ENCODE results near the gene MAGEA1.
"Not testable (repeated sequence)": the region's sequence is repeated elsewhere in the genome, so short reads cannot be mapped to it uniquely, and the experiment has no call there.

Gene MAGEA1, protein sequence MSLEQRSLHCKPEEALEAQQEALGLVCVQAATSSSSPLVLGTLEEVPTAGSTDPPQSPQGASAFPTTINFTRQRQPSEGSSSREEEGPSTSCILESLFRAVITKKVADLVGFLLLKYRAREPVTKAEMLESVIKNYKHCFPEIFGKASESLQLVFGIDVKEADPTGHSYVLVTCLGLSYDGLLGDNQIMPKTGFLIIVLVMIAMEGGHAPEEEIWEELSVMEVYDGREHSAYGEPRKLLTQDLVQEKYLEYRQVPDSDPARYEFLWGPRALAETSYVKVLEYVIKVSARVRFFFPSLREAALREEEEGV

DNA sequence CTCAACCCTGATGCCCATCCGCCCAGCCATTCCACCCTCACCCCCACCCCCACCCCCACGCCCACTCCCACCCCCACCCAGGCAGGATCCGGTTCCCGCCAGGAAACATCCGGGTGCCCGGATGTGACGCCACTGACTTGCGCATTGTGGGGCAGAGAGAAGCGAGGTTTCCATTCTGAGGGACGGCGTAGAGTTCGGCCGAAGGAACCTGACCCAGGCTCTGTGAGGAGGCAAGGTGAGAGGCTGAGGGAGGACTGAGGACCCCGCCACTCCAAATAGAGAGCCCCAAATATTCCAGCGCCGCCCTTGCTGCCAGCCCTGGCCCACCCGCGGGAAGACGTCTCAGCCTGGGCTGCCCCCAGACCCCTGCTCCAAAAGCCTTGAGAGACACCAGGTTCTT, at the start of gene MAGEA1:
Gene MAGEA1 (plus strand): TSS at position 154 of the 400 bp plus-strand sequence. CDS start 3,106 bp downstream, outside the sequence.
- no peaks in the 10 kb centered on the region for H3K9me3 ChIP-seq (ENCODE audit: control insufficient read depth, low read length)
- no peaks in the 10 kb centered on the region for H3K36me3 ChIP-seq (ENCODE audit: control insufficient read depth, insufficient read depth, low read length)
- no peaks in the 10 kb centered on the region for H3K27me3 ChIP-seq (ENCODE audit: control insufficient read depth, insufficient read depth, low read length)
- H3K4me1 ChIP-seq (ENCODE audit: control insufficient read depth, insufficient read depth, low read length) = no peaks in the 10 kb centered on the region
- no peak within 1 kb of the TSS for H3K9ac ChIP-seq (ENCODE audit: low read length)
- H3K4me3 ChIP-seq (ENCODE audit: low read length) = no peak within 1 kb of the TSS

DNA sequence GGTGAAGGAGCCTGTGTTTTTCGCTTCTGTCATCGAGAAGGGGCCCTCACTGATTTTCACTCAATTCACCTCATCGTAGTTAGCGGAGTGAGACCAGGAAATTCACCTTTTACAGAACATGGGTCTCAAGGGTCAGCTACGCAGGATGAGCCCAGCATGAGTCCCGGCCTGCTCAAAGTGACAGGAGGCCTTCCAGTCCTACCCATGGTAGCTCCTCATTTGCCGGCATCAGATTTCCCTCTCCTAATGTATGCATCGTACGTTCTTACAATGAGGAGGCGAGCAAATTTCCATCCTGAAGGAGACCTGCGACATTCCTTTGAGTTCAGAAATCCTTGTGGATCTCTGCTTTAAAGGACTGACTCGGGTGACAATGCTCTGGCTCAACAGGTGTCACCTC, 46.2 kb upstream of the MAGEA1 start:
- not testable (repeated sequence) for H3K9ac ChIP-seq (ENCODE audit: low read length); H3K4me1 ChIP-seq (ENCODE audit: control insufficient read depth, insufficient read depth, low read length); H3K27me3 ChIP-seq (ENCODE audit: control insufficient read depth, insufficient read depth, low read length); H3K36me3 ChIP-seq (ENCODE audit: control insufficient read depth, insufficient read depth, low read length); H3K4me3 ChIP-seq (ENCODE audit: low read length); H3K9me3 ChIP-seq (ENCODE audit: control insufficient read depth, low read length)

DNA sequence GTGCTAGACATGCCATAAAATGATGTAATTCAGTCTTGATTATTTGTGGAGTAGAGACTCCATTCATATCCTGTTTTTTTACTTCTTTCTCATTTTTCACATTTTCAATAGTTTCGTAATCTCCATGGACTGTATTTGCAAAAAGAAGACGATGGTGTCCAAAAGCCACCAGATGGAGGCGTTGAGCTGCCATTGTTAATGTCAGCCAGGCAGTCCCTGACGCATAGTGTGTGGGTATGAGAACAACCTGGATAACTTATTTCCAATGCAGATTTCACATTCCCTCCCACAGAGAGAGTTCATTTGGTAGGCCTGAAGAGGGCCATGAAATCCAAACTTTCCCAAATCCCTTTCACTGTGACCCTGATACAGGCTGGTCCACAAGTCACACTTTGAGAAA, 40.0 kb upstream of the MAGEA1 start:
- not testable (repeated sequence) for H3K4me1 ChIP-seq (ENCODE audit: control insufficient read depth, insufficient read depth, low read length); H3K4me3 ChIP-seq (ENCODE audit: low read length); H3K27me3 ChIP-seq (ENCODE audit: control insufficient read depth, insufficient read depth, low read length); H3K9ac ChIP-seq (ENCODE audit: low read length); H3K9me3 ChIP-seq (ENCODE audit: control insufficient read depth, low read length); H3K36me3 ChIP-seq (ENCODE audit: control insufficient read depth, insufficient read depth, low read length)

DNA sequence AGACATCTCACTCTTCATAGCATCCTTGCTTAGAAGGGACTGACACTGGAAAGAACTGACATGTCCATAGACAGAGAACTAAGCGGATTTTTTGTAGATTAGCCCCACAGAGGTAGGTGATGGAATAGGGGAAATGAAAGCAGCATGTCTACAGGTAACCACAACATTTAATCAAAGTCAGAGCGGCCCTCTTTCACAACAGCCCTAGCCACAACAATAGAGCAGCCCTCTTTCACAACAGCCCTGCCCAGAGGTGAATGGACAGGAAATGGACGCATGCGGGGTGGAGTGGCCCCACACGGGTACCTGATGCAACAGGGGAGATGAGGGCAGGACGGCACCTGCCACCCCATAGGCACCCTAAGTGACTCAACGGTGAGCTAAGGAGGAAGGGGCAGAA, 32.8 kb upstream of the MAGEA1 start:
- not testable (repeated sequence) for H3K36me3 ChIP-seq (ENCODE audit: control insufficient read depth, insufficient read depth, low read length); H3K4me3 ChIP-seq (ENCODE audit: low read length); H3K9ac ChIP-seq (ENCODE audit: low read length); H3K27me3 ChIP-seq (ENCODE audit: control insufficient read depth, insufficient read depth, low read length); H3K9me3 ChIP-seq (ENCODE audit: control insufficient read depth, low read length); H3K4me1 ChIP-seq (ENCODE audit: control insufficient read depth, insufficient read depth, low read length)

DNA sequence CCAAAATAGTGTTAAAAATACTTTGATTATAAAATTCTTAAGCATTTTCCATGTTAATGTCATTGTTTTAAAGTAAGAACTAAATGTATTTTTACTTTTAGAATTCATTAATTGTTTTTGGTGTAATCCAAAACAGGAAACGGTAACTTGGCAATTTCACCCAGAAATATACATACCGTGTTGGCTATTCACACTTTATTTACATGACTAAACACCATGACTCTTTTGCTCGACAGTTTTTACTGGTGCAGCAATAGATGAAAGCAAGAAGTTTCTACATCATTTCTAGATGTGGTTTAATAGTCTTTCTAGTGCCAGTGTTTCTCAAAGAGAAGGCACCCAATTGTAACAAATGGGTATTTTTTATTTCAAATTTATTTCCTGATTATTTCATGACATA, 25.6 kb upstream of the MAGEA1 start:
- H3K9ac ChIP-seq (ENCODE audit: low read length) = no peak overlapping the region
- H3K36me3 ChIP-seq (ENCODE audit: control insufficient read depth, insufficient read depth, low read length) = no peaks in the 10 kb centered on the region
- H3K9me3 ChIP-seq (ENCODE audit: control insufficient read depth, low read length) = no peaks in the 10 kb centered on the region
- no peaks in the 10 kb centered on the region for H3K4me1 ChIP-seq (ENCODE audit: control insufficient read depth, insufficient read depth, low read length)
- H3K27me3 ChIP-seq (ENCODE audit: control insufficient read depth, insufficient read depth, low read length) = no peaks in the 10 kb centered on the region
- H3K4me3 ChIP-seq (ENCODE audit: low read length) = no peak overlapping the region

DNA sequence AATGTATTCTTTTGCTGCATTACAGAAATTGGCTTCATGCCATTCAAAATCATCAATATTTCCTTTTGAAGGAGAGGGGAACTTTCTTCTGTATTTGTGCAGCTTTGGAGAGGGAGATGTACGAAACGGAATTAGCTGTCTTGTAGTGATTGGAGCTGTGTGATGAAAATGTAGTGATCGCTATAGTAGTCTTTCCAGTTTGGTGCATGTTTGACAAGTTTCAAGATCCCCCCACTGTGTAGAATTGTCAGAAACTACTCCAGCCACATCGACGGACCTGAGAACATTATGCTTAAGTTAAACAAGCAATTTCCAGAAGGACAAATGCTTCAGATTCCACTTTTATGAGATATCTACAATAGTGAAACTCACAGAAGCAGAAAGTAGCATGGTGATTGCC, 21.6 kb upstream of the MAGEA1 start:
- Histone ChIP-seq H3K36me3 (ENCODE audit: control insufficient read depth, insufficient read depth, low read length) (no peaks in the 10 kb centered on the region), H3K4me1 (ENCODE audit: control insufficient read depth, insufficient read depth, low read length) (no peaks in the 10 kb centered on the region), H3K4me3 (ENCODE audit: low read length) (no peak overlapping the region), H3K27me3 (ENCODE audit: control insufficient read depth, insufficient read depth, low read length) (no peaks in the 10 kb centered on the region), H3K9ac (ENCODE audit: low read length) (no peak overlapping the region), H3K9me3 (ENCODE audit: control insufficient read depth, low read length) (no peaks in the 10 kb centered on the region)

DNA sequence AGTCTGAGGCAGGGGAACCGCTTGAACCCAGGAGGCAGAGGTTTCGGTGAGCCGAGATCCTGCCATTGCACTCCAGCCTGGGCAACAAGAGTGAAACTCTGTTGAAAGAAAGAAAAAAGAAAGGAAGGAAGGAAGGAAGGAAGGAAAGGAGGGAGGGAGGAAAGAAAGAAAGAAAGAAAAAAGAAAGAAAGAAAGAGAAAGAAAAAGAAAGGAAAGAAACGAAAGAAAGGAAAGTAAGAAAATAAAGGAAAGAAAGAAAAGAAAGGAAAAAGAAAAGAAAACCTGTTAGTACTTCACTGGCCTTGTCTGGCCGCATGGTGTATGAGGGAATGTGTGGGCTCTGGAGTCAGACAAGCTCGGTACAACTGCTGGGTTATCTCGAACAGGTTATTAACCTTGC, 20.8 kb upstream of the MAGEA1 start:
- no peaks in the 10 kb centered on the region for H3K9me3 ChIP-seq (ENCODE audit: control insufficient read depth, low read length)
- no peaks in the 10 kb centered on the region for H3K4me1 ChIP-seq (ENCODE audit: control insufficient read depth, insufficient read depth, low read length)
- H3K36me3 ChIP-seq (ENCODE audit: control insufficient read depth, insufficient read depth, low read length) = no peaks in the 10 kb centered on the region
- H3K27me3 ChIP-seq (ENCODE audit: control insufficient read depth, insufficient read depth, low read length) = no peaks in the 10 kb centered on the region
- no peak overlapping the region for H3K9ac ChIP-seq (ENCODE audit: low read length)
- H3K4me3 ChIP-seq (ENCODE audit: low read length) = no peak overlapping the region

DNA sequence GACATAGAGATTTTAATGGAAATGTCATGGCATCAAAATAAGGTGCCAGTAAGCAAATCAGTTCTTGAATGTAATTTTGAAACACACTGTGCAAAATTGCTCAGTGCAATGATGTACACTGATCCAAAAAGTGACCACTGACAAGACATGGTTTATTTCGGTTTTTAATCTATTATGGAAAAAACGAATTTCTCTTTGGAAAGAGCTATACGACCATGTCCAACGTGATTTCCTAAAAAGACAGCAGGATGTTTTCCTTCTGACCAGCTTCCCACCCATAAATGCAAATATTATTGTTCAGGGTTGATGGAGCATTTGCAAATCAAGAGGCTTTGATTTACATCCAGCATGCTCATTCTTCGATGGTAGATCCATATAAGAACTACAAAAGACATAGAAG, 17.1 kb upstream of the MAGEA1 start:
- no peak overlapping the region for H3K9ac ChIP-seq (ENCODE audit: low read length)
- H3K4me1 ChIP-seq (ENCODE audit: control insufficient read depth, insufficient read depth, low read length) = no peaks in the 10 kb centered on the region
- no peaks in the 10 kb centered on the region for H3K27me3 ChIP-seq (ENCODE audit: control insufficient read depth, insufficient read depth, low read length)
- no peak overlapping the region for H3K4me3 ChIP-seq (ENCODE audit: low read length)
- no peaks in the 10 kb centered on the region for H3K9me3 ChIP-seq (ENCODE audit: control insufficient read depth, low read length)
- H3K36me3 ChIP-seq (ENCODE audit: control insufficient read depth, insufficient read depth, low read length) = no peaks in the 10 kb centered on the region

DNA sequence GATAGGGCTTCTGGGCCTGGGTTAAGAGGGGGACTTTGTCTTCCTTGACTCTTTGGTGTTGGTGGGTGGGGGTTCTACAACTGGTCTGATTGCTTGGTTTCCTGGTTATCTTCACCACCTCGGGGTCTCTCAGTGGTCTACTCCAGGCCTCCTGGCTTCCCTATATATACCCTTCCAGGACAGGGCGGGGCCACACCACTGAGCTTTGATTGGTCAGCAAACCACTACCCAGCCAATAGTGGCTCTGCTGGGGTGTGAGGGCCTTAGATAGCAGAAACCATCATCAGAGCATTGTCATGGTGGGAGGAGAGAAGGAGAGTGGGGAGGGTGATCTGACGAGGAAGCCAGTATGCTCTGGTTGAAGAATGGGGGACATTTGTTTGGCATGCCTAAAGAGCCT, 14.4 kb upstream of the MAGEA1 start:
- Histone ChIP-seq H3K9me3 (ENCODE audit: control insufficient read depth, low read length) (no peaks in the 10 kb centered on the region), H3K36me3 (ENCODE audit: control insufficient read depth, insufficient read depth, low read length) (no peaks in the 10 kb centered on the region), H3K9ac (ENCODE audit: low read length) (no peak overlapping the region), H3K4me1 (ENCODE audit: control insufficient read depth, insufficient read depth, low read length) (no peaks in the 10 kb centered on the region), H3K4me3 (ENCODE audit: low read length) (no peak overlapping the region), H3K27me3 (ENCODE audit: control insufficient read depth, insufficient read depth, low read length) (no peaks in the 10 kb centered on the region)

DNA sequence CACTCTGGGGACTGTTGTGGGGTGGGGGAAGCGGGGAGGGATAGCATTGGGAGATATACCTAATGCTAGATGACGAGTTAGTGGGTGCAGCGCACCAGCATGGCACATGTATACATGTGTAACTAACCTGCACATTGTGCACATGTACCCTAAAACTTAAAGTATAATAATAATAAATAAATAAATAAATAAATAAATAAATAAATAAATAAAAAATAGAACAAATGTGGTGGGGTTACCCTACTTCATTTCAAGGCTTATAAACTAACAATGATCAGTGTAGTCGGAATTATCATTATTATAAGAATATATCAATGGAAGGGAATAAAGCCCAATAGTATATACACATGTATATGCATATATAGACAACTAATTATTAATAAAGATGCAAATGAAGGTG, 10.7 kb upstream of the MAGEA1 start:
- not testable (repeated sequence) for H3K4me3 ChIP-seq (ENCODE audit: low read length); H3K36me3 ChIP-seq (ENCODE audit: control insufficient read depth, insufficient read depth, low read length); H3K9ac ChIP-seq (ENCODE audit: low read length); H3K4me1 ChIP-seq (ENCODE audit: control insufficient read depth, insufficient read depth, low read length); H3K27me3 ChIP-seq (ENCODE audit: control insufficient read depth, insufficient read depth, low read length); H3K9me3 ChIP-seq (ENCODE audit: control insufficient read depth, low read length)

DNA sequence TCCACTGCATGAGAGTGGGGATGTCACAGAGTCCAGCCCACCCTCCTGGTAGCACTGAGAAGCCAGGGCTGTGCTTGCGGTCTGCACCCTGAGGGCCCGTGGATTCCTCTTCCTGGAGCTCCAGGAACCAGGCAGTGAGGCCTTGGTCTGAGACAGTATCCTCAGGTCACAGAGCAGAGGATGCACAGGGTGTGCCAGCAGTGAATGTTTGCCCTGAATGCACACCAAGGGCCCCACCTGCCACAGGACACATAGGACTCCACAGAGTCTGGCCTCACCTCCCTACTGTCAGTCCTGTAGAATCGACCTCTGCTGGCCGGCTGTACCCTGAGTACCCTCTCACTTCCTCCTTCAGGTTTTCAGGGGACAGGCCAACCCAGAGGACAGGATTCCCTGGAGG, 2.7 kb downstream of the MAGEA1 start:
- H3K36me3 ChIP-seq (ENCODE audit: control insufficient read depth, insufficient read depth, low read length) = no peaks in the 10 kb centered on the region
- H3K9ac ChIP-seq (ENCODE audit: low read length) = no peak overlapping the region
- no peaks in the 10 kb centered on the region for H3K9me3 ChIP-seq (ENCODE audit: control insufficient read depth, low read length)
- no peaks in the 10 kb centered on the region for H3K4me1 ChIP-seq (ENCODE audit: control insufficient read depth, insufficient read depth, low read length)
- H3K4me3 ChIP-seq (ENCODE audit: low read length) = no peak overlapping the region
- no peaks in the 10 kb centered on the region for H3K27me3 ChIP-seq (ENCODE audit: control insufficient read depth, insufficient read depth, low read length)

DNA sequence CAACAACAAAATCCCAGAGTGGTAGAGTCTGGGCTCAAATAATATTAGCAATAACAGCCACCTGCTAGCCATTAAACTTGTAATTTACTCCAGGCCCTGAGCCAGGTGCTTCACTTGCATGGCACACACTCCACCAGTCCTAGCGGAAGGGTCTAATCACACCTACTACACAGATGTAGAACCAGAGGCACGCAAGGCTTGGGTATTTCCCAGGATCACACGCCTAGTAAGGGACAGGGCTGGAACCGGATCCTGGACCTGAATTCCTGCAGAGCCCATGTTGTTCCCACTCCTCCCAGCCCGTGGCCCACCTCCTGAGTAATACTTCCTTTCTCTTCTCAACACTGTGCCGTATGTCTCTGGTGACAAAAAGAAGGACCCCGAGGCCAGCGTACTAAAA, 5.7 kb downstream of the MAGEA1 start:
- H3K4me1 ChIP-seq (ENCODE audit: control insufficient read depth, insufficient read depth, low read length) = no peaks in the 10 kb centered on the region
- no peaks in the 10 kb centered on the region for H3K9me3 ChIP-seq (ENCODE audit: control insufficient read depth, low read length)
- H3K4me3 ChIP-seq (ENCODE audit: low read length) = no peak overlapping the region
- H3K36me3 ChIP-seq (ENCODE audit: control insufficient read depth, insufficient read depth, low read length) = no peaks in the 10 kb centered on the region
- no peak overlapping the region for H3K9ac ChIP-seq (ENCODE audit: low read length)
- H3K27me3 ChIP-seq (ENCODE audit: control insufficient read depth, insufficient read depth, low read length) = no peaks in the 10 kb centered on the region

DNA sequence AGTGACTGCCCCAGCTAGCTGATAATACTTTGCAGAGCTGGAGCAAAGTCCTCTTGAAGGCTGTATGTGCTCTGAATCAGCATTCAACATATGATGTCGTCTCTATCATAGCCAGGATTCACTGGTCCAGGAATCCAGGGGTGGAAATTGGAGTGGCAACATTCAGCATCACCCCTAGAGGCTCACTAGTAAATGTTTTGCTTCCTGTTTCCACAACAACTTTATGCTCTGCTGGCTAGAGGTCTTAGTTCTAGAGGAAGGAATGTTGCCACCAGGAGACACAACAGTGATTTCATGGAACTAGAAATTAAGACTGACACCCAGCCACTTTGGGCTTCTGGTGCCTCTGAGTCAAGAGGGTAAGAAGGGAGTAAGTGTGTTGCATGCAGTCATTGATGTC, 11.3 kb downstream of the MAGEA1 start:
- Histone ChIP-seq H3K9ac (ENCODE audit: low read length) (no peak overlapping the region), H3K27me3 (ENCODE audit: control insufficient read depth, insufficient read depth, low read length) (no peaks in the 10 kb centered on the region), H3K4me3 (ENCODE audit: low read length) (no peak overlapping the region), H3K9me3 (ENCODE audit: control insufficient read depth, low read length) (no peaks in the 10 kb centered on the region), H3K36me3 (ENCODE audit: control insufficient read depth, insufficient read depth, low read length) (no peaks in the 10 kb centered on the region), H3K4me1 (ENCODE audit: control insufficient read depth, insufficient read depth, low read length) (no peaks in the 10 kb centered on the region)
